ENCODE data around the gene PWWP2B. TPM values are rescaled to one million over a fixed set of nuclear protein-coding genes. Genes with fewer than 3 reads are reported as not detected.

The PWWP2B gene
- total RNA-seq, 4 donors from 2014 or later: 14.9 to 27.3 (median 16.7) TPM

DNA sequence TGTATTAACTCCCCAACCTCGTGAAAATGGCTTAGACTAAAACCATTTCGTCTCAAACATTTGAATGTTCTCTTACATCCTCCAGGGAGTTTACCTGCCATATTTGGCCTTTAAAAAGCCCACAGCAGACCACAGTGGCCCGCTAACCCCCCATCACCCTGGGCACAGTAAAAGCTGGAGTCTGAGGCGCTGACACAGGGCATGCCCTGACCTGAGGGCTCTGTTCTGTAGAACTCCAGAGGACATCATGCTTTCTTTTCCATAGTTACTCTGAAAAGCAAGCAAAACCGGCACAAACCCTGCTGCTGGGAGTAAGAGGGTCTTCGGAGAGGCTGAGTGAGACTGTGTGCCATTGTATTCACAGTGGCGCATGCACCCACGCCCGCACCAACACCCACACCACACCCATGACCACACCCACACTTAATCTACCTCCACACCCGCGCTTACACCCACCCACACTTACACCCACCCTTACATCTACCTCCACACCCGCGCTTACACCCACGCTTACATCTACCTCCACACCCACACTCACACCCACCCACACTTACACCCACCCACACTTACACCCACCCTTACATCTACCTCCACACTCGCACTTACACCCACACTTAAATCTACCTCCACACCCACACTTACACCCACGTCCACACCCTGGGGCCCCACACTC lies 32.9 kb upstream of the PWWP2B start:
- 54 to 60% methylated on average over 13 to 15 of the region's 16 CpGs for WGBS, 2 donors
- no peak for TF ChIP-seq POLR2A (IDR thresholded peaks at IDR 0.05)
- TF ChIP-seq, protein P1, sequence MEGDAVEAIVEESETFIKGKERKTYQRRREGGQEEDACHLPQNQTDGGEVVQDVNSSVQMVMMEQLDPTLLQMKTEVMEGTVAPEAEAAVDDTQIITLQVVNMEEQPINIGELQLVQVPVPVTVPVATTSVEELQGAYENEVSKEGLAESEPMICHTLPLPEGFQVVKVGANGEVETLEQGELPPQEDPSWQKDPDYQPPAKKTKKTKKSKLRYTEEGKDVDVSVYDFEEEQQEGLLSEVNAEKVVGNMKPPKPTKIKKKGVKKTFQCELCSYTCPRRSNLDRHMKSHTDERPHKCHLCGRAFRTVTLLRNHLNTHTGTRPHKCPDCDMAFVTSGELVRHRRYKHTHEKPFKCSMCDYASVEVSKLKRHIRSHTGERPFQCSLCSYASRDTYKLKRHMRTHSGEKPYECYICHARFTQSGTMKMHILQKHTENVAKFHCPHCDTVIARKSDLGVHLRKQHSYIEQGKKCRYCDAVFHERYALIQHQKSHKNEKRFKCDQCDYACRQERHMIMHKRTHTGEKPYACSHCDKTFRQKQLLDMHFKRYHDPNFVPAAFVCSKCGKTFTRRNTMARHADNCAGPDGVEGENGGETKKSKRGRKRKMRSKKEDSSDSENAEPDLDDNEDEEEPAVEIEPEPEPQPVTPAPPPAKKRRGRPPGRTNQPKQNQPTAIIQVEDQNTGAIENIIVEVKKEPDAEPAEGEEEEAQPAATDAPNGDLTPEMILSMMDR (IDR thresholded peaks at IDR 0.05): no peak
- no peaks in the 10 kb centered on the region for H3K9me3 ChIP-seq
- no peak overlapping the region for H3K27ac ChIP-seq
- DNase-seq: no peak
- H3K4me3 ChIP-seq: no peak overlapping the region
- intact Hi-C loops (cut with DNase I): no loop called here
- H3K27me3 ChIP-seq: no peaks in the 10 kb centered on the region
- H3K4me1 ChIP-seq: no peaks in the 10 kb centered on the region
- peaks cover 2 to 38% (median 4%) of the 10 kb centered on the region in 3 donors for H3K36me3 ChIP-seq

DNA sequence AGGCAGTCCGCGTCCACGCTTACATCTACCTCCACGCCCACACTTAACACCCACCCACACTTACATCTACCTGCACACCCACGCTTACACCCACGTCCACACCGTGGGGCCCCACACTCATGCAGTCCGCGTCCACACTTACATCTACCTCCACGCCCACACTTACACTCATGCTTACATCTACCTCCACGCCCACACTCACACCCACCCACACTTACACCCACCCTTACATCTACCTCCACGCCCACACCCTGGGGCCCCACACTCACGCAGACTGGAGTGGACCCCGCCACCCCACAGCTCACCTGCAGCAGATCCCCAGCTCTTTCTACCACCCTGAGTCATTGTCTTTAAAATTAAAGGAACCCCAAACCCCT lies 32.4 kb upstream of the PWWP2B start:
- H3K4me3 ChIP-seq: no peak overlapping the region
- intact Hi-C loops (cut with DNase I): no loop called here
- DNase-seq: no peak
- no peaks in the 10 kb centered on the region for H3K27me3 ChIP-seq
- no peak for TF ChIP-seq POLR2A (IDR thresholded peaks at IDR 0.05)
- TF ChIP-seq, protein P1 (IDR thresholded peaks at IDR 0.05): no peak
- H3K4me1 ChIP-seq: no peaks in the 10 kb centered on the region
- no peak overlapping the region for H3K27ac ChIP-seq
- peaks cover 2 to 38% (median 4%) of the 10 kb centered on the region in 3 donors for H3K36me3 ChIP-seq
- no peaks in the 10 kb centered on the region for H3K9me3 ChIP-seq
- 62 to 66% methylated on average over 10 to 12 of the region's 14 CpGs for WGBS, 2 donors

DNA sequence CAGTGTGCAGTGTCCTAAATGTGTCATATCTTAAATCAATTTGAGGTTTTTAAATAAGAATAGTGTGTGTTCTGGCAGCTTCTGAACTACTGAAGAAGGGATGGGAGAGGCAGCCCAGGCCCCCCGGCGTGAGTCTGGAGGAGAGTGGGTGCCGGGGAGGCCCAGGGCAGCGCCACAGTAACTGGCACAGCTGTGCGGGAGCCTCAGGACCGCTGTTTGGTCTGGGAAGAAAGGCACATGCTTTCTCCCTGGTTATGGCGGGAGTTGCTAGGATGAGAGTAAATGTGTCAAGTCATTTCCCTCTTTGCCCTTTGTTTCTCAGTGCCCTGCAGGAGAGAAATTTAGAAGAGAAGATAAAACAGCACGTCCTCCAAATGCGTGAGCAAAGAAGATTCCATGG lies 31.9 kb upstream of the PWWP2B start:
- no peak for DNase-seq

DNA sequence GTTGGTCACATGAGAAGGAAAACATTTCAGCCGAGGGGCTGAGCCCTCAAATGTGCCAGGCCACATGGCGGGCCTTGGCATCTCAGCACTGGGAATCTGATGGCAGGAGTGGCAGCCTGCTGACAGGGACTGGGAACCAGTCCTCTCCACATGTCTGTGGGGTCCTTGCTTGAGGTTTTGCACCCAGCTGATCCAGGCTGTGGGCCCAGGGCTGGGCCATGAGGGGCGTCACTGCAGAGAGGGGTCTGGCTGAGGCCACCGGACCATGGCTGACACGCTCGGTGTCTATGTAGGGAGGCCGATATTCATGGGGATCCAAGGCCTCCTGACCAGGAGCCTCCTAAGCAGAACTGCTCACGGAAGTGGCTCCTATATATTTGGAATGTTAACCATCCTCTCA lies 31.0 kb upstream of the PWWP2B start:
- H3K4me3 ChIP-seq: no peak overlapping the region
- WGBS, 2 donors: 93 to 98% methylated on average over 6 to 7 of the region's 8 CpGs
- peaks cover 2 to 38% (median 4%) of the 10 kb centered on the region in 3 donors for H3K36me3 ChIP-seq
- intact Hi-C loops (cut with DNase I): no loop called here
- H3K27ac ChIP-seq: no peak overlapping the region
- no peak for DNase-seq
- TF ChIP-seq, protein P1 (IDR thresholded peaks at IDR 0.05): no peak
- no peak for TF ChIP-seq POLR2A (IDR thresholded peaks at IDR 0.05)
- no peaks in the 10 kb centered on the region for H3K4me1 ChIP-seq
- H3K9me3 ChIP-seq: no peaks in the 10 kb centered on the region
- no peaks in the 10 kb centered on the region for H3K27me3 ChIP-seq

More for the DNA sequence above, 31.9 kb upstream of the PWWP2B start:
- H3K27me3 ChIP-seq: no peaks in the 10 kb centered on the region
- H3K27ac ChIP-seq: no peak overlapping the region
- 74 to 86% methylated on average over 9 of the region's 9 CpGs for WGBS, 2 donors
- H3K4me1 ChIP-seq: no peaks in the 10 kb centered on the region
- no peaks in the 10 kb centered on the region for H3K9me3 ChIP-seq
- no peak overlapping the region for H3K4me3 ChIP-seq
- peaks cover 2 to 38% (median 4%) of the 10 kb centered on the region in 3 donors for H3K36me3 ChIP-seq
- intact Hi-C loops (cut with DNase I): no loop called here
- TF ChIP-seq, protein P1 (IDR thresholded peaks at IDR 0.05): no peak
- TF ChIP-seq POLR2A (IDR thresholded peaks at IDR 0.05): no peak

DNA sequence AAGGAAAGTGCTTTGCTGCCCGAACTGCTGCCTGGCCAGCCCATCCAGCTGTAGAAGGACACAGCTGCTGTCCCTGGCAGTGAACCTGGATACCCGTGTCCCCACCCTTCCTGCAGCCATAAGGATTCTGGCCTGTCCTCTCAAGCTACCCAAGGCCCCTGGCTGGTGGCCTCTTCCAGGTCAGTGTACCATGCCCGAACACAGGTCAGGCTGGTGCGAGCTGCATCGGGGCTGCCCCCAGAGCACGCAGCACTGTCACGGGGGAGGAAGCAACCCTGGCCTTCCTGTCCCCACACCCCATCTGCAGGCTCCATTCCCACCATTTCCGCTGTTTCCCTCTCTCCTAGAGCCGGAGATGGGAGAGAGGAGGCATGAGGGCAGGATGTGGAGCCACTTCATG lies 30.5 kb upstream of the PWWP2B start:
- H3K4me3 ChIP-seq: no peak overlapping the region
- no peak for DNase-seq
- TF ChIP-seq, protein P1 (IDR thresholded peaks at IDR 0.05): no peak
- no peak for TF ChIP-seq POLR2A (IDR thresholded peaks at IDR 0.05)
- H3K27ac ChIP-seq: no peak overlapping the region
- no peaks in the 10 kb centered on the region for H3K9me3 ChIP-seq
- intact Hi-C loops (cut with DNase I): no loop called here
- H3K4me1 ChIP-seq: no peaks in the 10 kb centered on the region
- H3K27me3 ChIP-seq: no peaks in the 10 kb centered on the region
- 33 to 86% methylated on average over 1 to 5 of the region's 9 CpGs for WGBS, 2 donors
- H3K36me3 ChIP-seq: peaks cover 2 to 37% (median 4%) of the 10 kb centered on the region in 3 donors

All from esophagus squamous epithelium (tissue), 5 donors.